ENCODE data around the gene NPTX1.

DNA sequence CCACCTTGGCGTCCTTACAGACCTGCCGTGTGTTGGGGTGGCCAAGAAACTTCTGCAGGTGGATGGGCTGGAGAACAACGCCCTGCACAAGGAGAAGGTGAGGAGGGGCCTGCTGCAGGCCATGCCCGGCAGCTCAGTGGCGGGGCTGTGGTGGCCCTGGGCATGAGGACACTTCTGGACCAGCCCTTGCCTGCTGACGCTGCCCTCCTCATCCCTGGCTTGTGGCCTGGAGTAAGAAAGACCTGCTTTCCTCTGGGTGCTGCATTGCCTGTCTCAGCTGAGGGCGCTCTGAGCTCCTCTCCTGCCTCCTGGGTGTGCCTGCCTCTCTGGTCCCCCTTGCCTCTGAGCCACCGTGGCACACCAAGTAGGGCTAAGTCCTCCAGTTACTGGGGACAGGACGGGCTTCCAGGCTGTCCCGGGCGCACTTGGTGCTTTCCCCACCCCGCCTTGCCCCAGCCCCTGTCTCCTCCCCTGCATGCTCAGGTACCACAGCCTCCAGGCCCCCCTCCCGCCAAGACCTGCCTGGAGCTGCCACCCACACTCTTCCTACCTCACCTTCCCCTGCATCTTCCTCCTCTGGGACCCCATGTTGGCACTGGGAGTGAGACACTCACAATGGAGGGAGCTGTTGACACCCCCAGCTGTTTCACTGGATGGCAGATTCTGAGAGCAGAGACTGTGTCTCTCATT lies 52.7 kb downstream of the NPTX1 start:
- TF ChIP-seq, protein P1, sequence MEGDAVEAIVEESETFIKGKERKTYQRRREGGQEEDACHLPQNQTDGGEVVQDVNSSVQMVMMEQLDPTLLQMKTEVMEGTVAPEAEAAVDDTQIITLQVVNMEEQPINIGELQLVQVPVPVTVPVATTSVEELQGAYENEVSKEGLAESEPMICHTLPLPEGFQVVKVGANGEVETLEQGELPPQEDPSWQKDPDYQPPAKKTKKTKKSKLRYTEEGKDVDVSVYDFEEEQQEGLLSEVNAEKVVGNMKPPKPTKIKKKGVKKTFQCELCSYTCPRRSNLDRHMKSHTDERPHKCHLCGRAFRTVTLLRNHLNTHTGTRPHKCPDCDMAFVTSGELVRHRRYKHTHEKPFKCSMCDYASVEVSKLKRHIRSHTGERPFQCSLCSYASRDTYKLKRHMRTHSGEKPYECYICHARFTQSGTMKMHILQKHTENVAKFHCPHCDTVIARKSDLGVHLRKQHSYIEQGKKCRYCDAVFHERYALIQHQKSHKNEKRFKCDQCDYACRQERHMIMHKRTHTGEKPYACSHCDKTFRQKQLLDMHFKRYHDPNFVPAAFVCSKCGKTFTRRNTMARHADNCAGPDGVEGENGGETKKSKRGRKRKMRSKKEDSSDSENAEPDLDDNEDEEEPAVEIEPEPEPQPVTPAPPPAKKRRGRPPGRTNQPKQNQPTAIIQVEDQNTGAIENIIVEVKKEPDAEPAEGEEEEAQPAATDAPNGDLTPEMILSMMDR (IDR thresholded peaks at IDR 0.05): no peak
- TF ChIP-seq POLR2A (IDR thresholded peaks at IDR 0.05): no peak

Data from thyroid gland (tissue), 4 donors.